Ovary (tissue), 9 donors: ENCODE results near the gene CHMP4B. TPM values are rescaled to one million over a fixed set of nuclear protein-coding genes. Genes with fewer than 3 reads are reported as not detected.

Source experiments
- DNase-seq, 5 donors: peaks; one replicate each; pipeline ENCODE4 v3.0.0-alpha.2; 2019 to 2020
- H3K27ac ChIP-seq, 2 donors: fragments of 200-600 bp; one replicate each; pipeline versions ENCODE4 v1.5.1 to v1.8.0; 2019 to 2022
- H3K27me3 ChIP-seq: fragments of 200-600 bp; one replicate; pipeline ENCODE4 v1.8.0; 2022
- H3K36me3 ChIP-seq: fragments of 200-600 bp; sonication (generic); one replicate; pipeline ENCODE4 v1.5.1; 2019
- H3K4me1 ChIP-seq: one replicate; pipeline ENCODE4 v1.8.1; 2013; ENCODE audit warnings: mild to moderate bottlenecking, moderate library complexity; ENCODE audit not compliant: insufficient read depth
- H3K4me3 ChIP-seq: fragments of 200-600 bp; sonication (generic); one replicate; pipeline ENCODE4 v1.5.1; 2017
- H3K9me3 ChIP-seq, 2 donors: fragments of 200-600 bp in 1 of 2; sonication (generic) in 1 of 2; one replicate each; pipeline versions ENCODE4 v1.5.1 to v1.8.1; 2013 to 2019; ENCODE audit warnings: mild to moderate bottlenecking in 1 of 2, moderate library complexity in 1 of 2
- EP300 ChIP-seq: sonication (generic); formaldehyde crosslinking; IDR thresholded peaks from one replicate; pipeline ENCODE4 v1.6.1; 2017; ENCODE audit warnings: antibody characterized with exemption
- POLR2A ChIP-seq: fragments of 450-650 bp; IDR thresholded peaks from one replicate; pipeline ENCODE4 v1.6.1; 2017; ENCODE audit warnings: antibody characterized with exemption, mild to moderate bottlenecking, moderate library complexity
- WGBS, 3 donors: extraction: QIAGEN DNeasy Blood & Tissue Kit in 1 of 3; methylation state at CpG; one replicate each; pipeline versions ENCODE4 v1.1.5 to v1.1.7; 2013 to 2017; 5-methylcytosine and 5-hydroxymethylcytosine counted together
- intact Hi-C, 4 donors: fragments of 100-400 bp; cut with DNase I; formaldehyde crosslinking; loops; one replicate each; pipeline versions ENCODE4 v1.11.0 to v1.15.1; 2022 to 2023
- polyA plus RNA-seq, 2 donors: library from polyadenylated mRNA; stranded (reverse); fragments of 200-250 nt in 1 of 2; fragments of 350-450 nt in 1 of 2; fragmentation: Illumina TruSeq in 1 of 2; extraction: RNeasy Lipid Tissue Mini Kit (QIAGEN cat#74804) in 1 of 2; gene quantifications; one replicate each; pipeline ENCODE4 v1.2.3, GENCODE V29; 2013 to 2014
- total RNA-seq, 7 donors: library from RNA; depleted of rRNA in 2 of 7; stranded (reverse); fragments of >200 nt in 2 of 7; fragmentation: NEBNext Ultra II Directional in 3 of 7; extraction: Animal tissue kit (Norgen Biotek cat#: 25700) in 3 of 7; gene quantifications; one replicate each; pipeline versions ENCODE4 v1.1.0 to v1.2.4, GENCODE V29; 2016 to 2023
- TF ChIP-seq, protein P1 (sequence below), 3 donors: fragments of 450-650 bp in 2 of 3; fragments of 200-600 bp in 1 of 3; IDR thresholded peaks; one replicate each; pipeline versions ENCODE4 v1.5.1 to v1.8.0; 2016 to 2022; ENCODE audit warnings: antibody characterized with exemption in 3 of 3, mild to moderate bottlenecking in 1 of 3
- donor health status: DM: no; HTN: no; CAD: no; lungs with moderate emphysema.
- donor health status: DM: no; HTN: no; CAD: no.
- donor health status: Bipolar disorder and iron deficiency.
- donor health status: DM: yes; HTN: yes; CAD: no.
- donor health status: DM: no; HTN: no; CAD: no.
- donor health status: DM: yes; HTN: yes; CAD: no.

Gene CHMP4B
- total and polyA plus RNA-seq, 9 donors: 48.5 to 153 (median 96.7) TPM

DNA sequence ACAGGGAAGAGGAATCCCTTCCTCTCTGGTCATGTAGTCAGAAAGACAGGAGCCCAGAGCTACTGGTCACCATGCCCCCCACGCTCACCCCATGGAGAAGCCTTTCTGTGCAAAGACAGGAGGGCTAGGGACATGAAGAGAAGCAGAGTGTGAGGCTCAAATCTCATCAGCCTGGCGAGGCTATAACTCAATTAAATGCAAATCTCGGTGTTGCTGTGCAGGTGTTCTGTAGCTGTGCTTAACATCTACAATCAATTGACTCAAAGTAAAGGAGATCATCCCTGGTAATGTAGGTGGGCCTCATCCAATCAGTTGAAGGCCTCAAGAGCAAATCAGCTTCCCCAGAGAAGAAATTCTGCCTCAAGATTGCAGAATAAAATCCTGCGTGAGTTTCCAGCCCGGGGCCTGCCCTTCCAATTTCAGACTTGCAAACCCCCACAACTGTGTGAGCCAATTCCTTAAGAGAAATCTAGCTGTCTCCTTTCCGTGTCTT lies 64.4 kb downstream of the CHMP4B start:
- no peaks in the 10 kb centered on the region for H3K36me3 ChIP-seq

DNA sequence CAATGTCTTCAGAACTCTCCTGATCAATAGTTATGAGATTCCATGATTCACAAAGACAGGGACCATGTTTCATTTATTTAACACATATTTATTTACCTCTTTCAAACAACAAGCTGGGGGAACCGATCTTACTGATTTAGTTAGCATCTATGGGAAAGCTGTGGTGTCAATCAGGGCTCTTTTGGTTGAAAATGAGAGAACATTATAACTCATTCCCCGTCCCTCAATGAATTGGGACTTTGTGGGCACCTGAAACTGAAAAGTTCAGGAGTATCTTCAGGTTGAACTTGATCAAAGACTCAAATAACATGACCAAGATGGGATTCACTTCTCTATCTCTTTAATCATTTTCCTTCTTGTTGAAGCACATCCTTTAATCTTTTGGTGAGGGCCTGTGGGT lies 67.4 kb downstream of the CHMP4B start:
- no peak for DNase-seq
- WGBS, 3 donors: 84 to 93% (median 90%) methylated on average over 2 of the region's 2 CpGs
- Histone ChIP-seq H3K27me3 (no peaks in the 10 kb centered on the region), H3K9me3 (peaks cover 0 to 3% of the 10 kb centered on the region in 2 donors), H3K27ac (no peak overlapping the region), H3K4me1 (no peaks in the 10 kb centered on the region), H3K36me3 (no peaks in the 10 kb centered on the region), H3K4me3 (no peak overlapping the region)
- TF ChIP-seq, protein P1, sequence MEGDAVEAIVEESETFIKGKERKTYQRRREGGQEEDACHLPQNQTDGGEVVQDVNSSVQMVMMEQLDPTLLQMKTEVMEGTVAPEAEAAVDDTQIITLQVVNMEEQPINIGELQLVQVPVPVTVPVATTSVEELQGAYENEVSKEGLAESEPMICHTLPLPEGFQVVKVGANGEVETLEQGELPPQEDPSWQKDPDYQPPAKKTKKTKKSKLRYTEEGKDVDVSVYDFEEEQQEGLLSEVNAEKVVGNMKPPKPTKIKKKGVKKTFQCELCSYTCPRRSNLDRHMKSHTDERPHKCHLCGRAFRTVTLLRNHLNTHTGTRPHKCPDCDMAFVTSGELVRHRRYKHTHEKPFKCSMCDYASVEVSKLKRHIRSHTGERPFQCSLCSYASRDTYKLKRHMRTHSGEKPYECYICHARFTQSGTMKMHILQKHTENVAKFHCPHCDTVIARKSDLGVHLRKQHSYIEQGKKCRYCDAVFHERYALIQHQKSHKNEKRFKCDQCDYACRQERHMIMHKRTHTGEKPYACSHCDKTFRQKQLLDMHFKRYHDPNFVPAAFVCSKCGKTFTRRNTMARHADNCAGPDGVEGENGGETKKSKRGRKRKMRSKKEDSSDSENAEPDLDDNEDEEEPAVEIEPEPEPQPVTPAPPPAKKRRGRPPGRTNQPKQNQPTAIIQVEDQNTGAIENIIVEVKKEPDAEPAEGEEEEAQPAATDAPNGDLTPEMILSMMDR (IDR thresholded peaks at IDR 0.05): no peak
- TF ChIP-seq EP300: no peak
- TF ChIP-seq POLR2A: no peak
- intact Hi-C loops: no loop called here

More for the DNA sequence above, 64.4 kb downstream of the CHMP4B start:
- H3K4me1 ChIP-seq: peaks cover 2% of the 10 kb centered on the region
- 91 to 96% (median 91%) methylated on average over 6 of the region's 6 CpGs for WGBS, 3 donors
- no peak overlapping the region for H3K4me3 ChIP-seq
- TF ChIP-seq POLR2A (no peak), EP300 (no peak)
- TF ChIP-seq, protein P1 (IDR thresholded peaks at IDR 0.05): no peak
- intact Hi-C loops: no loop called here
- H3K9me3 ChIP-seq: peaks cover 0 to 3% of the 10 kb centered on the region in 2 donors
- DNase-seq: no peak
- H3K27me3 ChIP-seq: no peaks in the 10 kb centered on the region
- H3K27ac ChIP-seq: no peak overlapping the region

DNA sequence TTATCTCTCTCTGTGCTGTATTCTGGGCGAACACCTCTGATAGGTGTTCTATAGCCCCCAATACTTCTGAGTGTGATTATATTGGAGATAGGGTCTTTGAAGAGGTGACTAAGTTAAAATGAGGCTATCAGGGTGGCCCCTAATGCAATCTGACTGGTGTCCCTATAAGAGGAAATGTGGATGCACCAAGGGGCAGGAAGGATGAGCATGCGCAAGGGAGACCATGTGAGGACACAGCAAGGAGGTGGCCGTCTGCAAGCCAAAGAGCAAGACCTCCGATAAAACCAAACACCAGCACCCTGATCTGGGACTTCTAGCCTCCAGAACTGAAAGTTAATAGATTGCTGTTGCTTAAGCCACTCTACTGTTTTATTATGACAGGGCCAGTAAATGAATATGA lies 69.2 kb downstream of the CHMP4B start:
- intact Hi-C loops: no loop called here
- 84 to 93% (median 86%) methylated on average over 4 of the region's 4 CpGs for WGBS, 3 donors
- H3K9me3 ChIP-seq: peaks cover 0 to 3% of the 10 kb centered on the region in 2 donors
- no peaks in the 10 kb centered on the region for H3K4me1 ChIP-seq
- H3K4me3 ChIP-seq: no peak overlapping the region
- TF ChIP-seq, protein P1 (IDR thresholded peaks at IDR 0.05): no peak
- no peak for TF ChIP-seq EP300
- H3K36me3 ChIP-seq: no peaks in the 10 kb centered on the region
- no peak for DNase-seq
- no peak overlapping the region for H3K27ac ChIP-seq
- H3K27me3 ChIP-seq: no peaks in the 10 kb centered on the region

DNA sequence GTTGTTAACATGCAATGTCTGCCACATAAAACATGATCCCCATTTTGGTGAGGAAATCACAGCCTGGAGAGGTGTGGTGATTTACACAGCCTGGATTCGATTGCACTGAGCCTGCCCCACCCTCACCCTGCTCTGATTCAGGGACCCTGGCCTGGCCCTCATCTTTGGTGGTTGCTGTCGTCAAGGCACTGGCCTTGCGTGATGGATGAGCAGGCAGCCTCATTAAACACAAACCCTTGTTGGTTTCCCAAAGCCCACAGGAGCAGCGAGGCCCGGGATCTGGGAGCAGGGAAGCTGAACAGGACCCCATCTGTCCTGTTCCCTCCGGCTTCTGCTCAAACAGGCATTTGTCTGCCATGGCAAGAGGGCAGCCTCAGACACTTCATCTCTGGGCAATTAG lies 70.8 kb downstream of the CHMP4B start:
- 56 to 58% (median 56%) methylated on average over 6 of the region's 6 CpGs for WGBS, 3 donors

More for the DNA sequence above, 70.8 kb downstream of the CHMP4B start:
- Histone ChIP-seq H3K4me1 (no peaks in the 10 kb centered on the region), H3K27me3 (no peaks in the 10 kb centered on the region), H3K9me3 (peaks cover 0 to 3% of the 10 kb centered on the region in 2 donors), H3K27ac (no peak overlapping the region), H3K36me3 (no peaks in the 10 kb centered on the region), H3K4me3 (no peak overlapping the region)
- DNase-seq: no peak
- intact Hi-C loops: no loop called here
- no peak for TF ChIP-seq EP300
- TF ChIP-seq POLR2A: no peak
- TF ChIP-seq, protein P1 (IDR thresholded peaks at IDR 0.05): no peak
